ENCODE measurements around the gene RMND5A.

DNA sequence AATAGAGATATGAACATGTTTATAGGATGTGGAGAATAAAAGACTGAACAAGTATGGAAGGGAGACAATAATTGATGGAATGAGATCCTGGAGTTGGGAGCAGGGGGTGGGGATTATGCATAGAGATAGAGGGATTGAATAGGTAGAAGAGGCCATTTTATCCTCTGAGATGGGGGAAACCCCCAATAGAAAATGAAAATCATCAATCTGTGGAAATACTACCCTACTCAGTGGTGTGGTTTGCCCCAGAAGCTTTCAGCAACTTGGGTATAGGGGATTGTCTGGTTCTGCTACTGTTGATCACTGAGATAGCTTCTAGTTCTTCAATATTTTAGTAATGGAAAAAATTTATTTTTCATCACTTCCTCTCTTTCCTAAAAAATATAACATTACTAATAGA, 41.1 kb upstream of the RMND5A start:
- TF ChIP-seq POLR2A (IDR thresholded peaks at IDR 0.05; ENCODE audit: low read length), result no peak
- no peak for TF ChIP-seq GATA1 (IDR thresholded peaks at IDR 0.05; ENCODE audit: low read depth, low read length)

All from erythroblast (primary cell).